ENCODE data around the gene SLC25A5. TPM values are rescaled to one million over a fixed set of nuclear protein-coding genes. Genes with fewer than 3 reads are reported as not detected.

SLC25A5 gene
- total RNA-seq, 1 donor from 2014 or later: 551 TPM

DNA sequence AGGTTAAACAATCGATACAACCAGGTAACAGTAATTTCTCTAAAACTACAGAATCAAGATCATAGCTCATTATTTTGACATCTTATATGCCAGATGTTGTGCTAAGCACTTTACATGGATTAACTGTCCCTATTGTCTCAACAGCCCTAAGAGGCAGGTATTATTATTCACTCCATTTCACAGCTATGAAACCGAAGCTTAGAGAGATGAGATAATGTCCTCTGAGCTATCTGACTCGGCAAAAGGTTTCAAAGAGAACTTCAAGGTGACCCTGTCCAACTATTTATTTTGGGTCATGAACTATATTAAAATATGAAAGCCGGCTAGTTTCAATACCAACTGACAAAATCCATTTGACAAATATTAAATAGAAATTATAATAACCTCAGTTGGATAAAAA lies 10.3 kb downstream of the SLC25A5 start:
- H3K36me3 ChIP-seq (ENCODE audit: control insufficient read depth, insufficient read depth, low read length): no peaks in the 10 kb centered on the region
- TF ChIP-seq, protein P1, sequence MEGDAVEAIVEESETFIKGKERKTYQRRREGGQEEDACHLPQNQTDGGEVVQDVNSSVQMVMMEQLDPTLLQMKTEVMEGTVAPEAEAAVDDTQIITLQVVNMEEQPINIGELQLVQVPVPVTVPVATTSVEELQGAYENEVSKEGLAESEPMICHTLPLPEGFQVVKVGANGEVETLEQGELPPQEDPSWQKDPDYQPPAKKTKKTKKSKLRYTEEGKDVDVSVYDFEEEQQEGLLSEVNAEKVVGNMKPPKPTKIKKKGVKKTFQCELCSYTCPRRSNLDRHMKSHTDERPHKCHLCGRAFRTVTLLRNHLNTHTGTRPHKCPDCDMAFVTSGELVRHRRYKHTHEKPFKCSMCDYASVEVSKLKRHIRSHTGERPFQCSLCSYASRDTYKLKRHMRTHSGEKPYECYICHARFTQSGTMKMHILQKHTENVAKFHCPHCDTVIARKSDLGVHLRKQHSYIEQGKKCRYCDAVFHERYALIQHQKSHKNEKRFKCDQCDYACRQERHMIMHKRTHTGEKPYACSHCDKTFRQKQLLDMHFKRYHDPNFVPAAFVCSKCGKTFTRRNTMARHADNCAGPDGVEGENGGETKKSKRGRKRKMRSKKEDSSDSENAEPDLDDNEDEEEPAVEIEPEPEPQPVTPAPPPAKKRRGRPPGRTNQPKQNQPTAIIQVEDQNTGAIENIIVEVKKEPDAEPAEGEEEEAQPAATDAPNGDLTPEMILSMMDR (IDR thresholded peaks at IDR 0.05; ENCODE audit: insufficient read depth, low read length, severe bottlenecking): no peak
- no peak for FAIRE-seq
- no peaks in the 10 kb centered on the region for H3K27me3 ChIP-seq (ENCODE audit: control insufficient read depth, insufficient read depth, low read length)
- H3K4me3 ChIP-seq (ENCODE audit: low read depth, low read length): no peak overlapping the region
- no peak for DNase-seq (ENCODE audit: low read depth)

DNA sequence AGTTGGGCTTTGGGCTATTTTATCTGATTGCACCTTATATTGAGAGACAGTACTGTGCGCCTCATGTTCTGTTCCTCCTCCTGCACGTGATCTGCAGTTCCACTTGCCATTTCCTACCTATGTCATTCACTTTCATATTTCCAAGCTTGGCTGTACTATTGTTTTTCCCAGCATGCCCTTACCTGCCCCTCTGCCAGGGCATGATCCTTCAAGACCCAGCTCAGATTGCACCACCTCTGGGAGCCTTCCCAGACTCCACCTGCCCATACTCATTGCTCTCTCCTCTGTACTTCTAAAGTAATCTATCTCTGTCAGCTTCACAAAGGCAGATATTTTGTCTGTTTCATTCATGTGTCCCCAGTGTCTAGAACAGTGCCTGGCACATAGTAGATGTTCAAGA lies 11.6 kb downstream of the SLC25A5 start:
- FAIRE-seq (no peak), DNase-seq (ENCODE audit: low read depth) (peak; percentile 89)
- Histone ChIP-seq H3K4me3 (ENCODE audit: low read depth, low read length) (no peak overlapping the region), H3K36me3 (ENCODE audit: control insufficient read depth, insufficient read depth, low read length) (no peaks in the 10 kb centered on the region), H3K27me3 (ENCODE audit: control insufficient read depth, insufficient read depth, low read length) (no peaks in the 10 kb centered on the region)
- TF ChIP-seq, protein P1 (IDR thresholded peaks at IDR 0.05; ENCODE audit: insufficient read depth, low read length, severe bottlenecking): no peak

DNA sequence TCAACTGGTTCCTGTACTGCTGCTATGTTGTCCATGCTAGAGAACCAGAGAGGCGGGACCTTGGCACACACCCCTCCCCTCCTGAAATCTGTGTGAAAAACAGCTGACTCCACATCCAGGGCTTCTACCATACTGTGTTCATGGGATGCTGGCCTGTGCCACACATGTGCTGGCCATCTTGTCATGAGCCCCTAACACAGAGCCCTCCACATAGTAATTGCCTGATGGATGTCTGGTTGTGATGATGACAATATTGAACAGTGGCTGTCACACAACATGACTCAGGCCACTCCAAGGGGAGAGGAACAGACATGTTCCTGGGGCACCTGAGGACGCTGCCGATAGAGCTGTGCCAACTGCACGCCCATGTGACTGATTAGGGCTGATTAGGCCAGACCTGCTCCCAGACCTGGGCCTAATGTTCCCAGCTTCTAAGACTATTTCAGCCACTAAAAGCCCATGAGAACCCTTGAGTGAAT lies 13.1 kb downstream of the SLC25A5 start:
- no peaks in the 10 kb centered on the region for H3K27me3 ChIP-seq (ENCODE audit: control insufficient read depth, insufficient read depth, low read length)
- no peak overlapping the region for H3K4me3 ChIP-seq (ENCODE audit: low read depth, low read length)
- no peaks in the 10 kb centered on the region for H3K36me3 ChIP-seq (ENCODE audit: control insufficient read depth, insufficient read depth, low read length)
- DNase-seq (ENCODE audit: low read depth) (no peak), FAIRE-seq (peak; percentile 73)
- TF ChIP-seq, protein P1 (IDR thresholded peaks at IDR 0.05; ENCODE audit: insufficient read depth, low read length, severe bottlenecking): no peak

DNA sequence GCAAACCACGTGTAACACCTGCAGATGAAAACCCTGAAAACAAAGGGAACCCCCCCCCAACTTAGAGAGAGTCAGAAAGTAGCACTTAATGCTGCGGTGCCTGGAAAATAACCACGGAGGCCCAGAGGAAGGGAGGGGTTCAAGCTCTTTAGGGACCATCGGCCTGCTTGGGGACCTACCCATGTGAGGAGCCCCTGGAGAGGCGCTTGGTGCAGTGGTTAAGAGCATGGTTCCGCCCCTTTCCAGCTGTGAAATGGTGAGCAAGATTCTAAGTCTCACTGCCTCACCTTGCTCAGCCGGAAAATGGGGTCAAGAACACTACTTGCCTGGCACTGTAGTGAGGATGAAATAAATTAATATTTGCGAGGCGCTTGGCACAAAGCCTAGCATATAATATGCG lies 13.8 kb downstream of the SLC25A5 start:
- Histone ChIP-seq H3K4me3 (ENCODE audit: low read depth, low read length) (no peak overlapping the region), H3K36me3 (ENCODE audit: control insufficient read depth, insufficient read depth, low read length) (no peaks in the 10 kb centered on the region), H3K27me3 (ENCODE audit: control insufficient read depth, insufficient read depth, low read length) (no peaks in the 10 kb centered on the region)
- no peak for FAIRE-seq
- TF ChIP-seq, protein P1 (IDR thresholded peaks at IDR 0.05; ENCODE audit: insufficient read depth, low read length, severe bottlenecking): no peak
- no peak for DNase-seq (ENCODE audit: low read depth)

DNA sequence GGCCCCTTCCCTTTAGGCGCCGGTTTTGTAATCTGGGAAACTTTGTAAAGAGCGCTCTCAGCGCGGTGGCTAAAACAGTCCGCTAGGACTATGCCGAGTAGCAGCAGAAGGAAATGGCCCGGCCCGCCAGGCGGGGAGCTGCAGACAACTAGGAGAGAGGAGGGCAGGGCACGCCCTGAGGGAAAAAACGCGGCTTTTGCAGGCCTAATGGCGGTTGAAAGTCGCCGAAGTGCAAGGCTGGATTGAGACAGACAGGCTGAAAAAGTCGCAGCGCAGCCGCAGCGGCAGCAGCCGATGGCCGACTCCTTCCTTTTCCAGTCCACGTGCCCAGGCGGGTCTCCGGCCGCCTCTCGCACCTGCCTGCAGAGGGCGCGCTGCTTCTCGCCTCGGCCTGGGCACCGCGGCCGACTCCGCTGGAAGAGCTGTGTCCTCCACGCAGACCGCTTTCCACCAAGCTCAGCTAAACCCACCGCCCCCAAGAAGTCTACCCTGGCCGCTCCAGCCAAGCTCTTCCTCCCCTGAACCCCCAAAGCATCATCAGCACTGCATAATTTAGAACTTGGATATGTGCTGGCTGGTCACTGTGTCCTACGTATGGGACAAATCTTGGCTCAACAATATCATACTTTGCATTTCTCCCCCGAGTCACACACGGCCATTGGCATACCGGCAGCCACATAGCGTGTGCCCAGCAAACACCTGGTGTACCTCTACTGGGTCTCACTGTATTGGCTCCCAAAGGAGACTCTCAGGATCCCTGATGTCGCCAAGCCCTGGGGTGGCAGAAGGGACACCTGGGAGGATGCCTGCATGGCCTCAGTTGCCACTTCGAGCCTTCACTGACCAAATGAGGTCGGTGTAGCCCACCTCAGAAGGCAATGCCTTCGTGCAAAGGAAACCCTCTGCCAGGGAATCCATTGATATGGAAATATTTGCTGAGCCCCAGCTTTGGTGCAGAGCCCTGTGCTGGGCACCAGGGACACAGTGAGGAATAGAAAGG lies 14.5 kb downstream of the SLC25A5 start:
- peak overlapping the region; percentile 10 for H3K4me3 ChIP-seq (ENCODE audit: low read depth, low read length)
- no peaks in the 10 kb centered on the region for H3K27me3 ChIP-seq (ENCODE audit: control insufficient read depth, insufficient read depth, low read length)
- FAIRE-seq (no peak), DNase-seq (ENCODE audit: low read depth) (peak; percentile 41)
- TF ChIP-seq, protein P1 (IDR thresholded peaks at IDR 0.05; ENCODE audit: insufficient read depth, low read length, severe bottlenecking): peak; percentile 78
- no peaks in the 10 kb centered on the region for H3K36me3 ChIP-seq (ENCODE audit: control insufficient read depth, insufficient read depth, low read length)

Data from bronchial epithelial cell (primary cell).